Metanephros (tissue), 2 donors: ENCODE results near the gene FAM131A. TPM values are rescaled to one million over a fixed set of nuclear protein-coding genes. Genes with fewer than 3 reads are reported as not detected.

Experiments
- small RNA-seq: library from RNA; depleted of rRNA; stranded (forward); fragments of <200 nt; gene quantifications from one replicate; pipeline ENCODE3, GENCODE V24; 2014; ENCODE audit warnings: low replicate concordance
- total RNA-seq: library from RNA; depleted of rRNA; stranded (reverse); fragments of >200 nt; gene quantifications from one replicate; pipeline ENCODE4 v1.2.3, GENCODE V29; 2014

FAM131A gene
- total RNA-seq: 23.5 TPM

GRCh38 chr3:184337399-184337714, at the start of gene FAM131A:
FAM131A (plus strand) TSS chr3:184337600; CDS start chr3:184337631, 31 bp downstream.

GRCh38 chr3:184298759-184299487, 38.5 kb upstream of the FAM131A start, which contains the start of gene PSMD2:
PSMD2 (plus strand) TSS chr3:184299241; CDS start chr3:184299267, 26 bp downstream.

GRCh38 chr3:184314363-184314699, 23.1 kb upstream of the FAM131A start, which contains the start of gene EIF4G1:
EIF4G1 (plus strand) TSS chr3:184314606; CDS start chr3:184315797, 1,191 bp downstream.

DNA sequence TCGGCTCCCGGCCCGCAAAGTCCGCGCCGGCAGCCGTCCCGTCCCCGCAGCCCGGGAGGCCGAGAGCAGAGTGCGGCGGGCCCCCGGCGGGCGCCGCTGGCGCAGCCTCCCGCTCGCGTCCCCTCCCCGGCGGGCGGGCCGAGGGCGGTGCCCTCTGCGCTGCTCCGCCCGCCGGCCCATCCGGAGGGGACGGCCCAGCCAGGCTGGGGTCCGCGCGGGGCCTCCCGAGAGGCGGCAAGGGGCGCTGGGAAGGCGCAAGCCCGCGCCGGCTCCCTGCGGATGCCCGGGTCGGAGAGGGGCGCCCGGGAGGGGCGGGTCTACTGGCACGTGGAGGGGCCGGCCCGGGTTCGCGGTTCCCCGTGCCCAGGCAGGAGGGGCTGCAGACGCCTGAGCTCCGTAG, 24.1 kb downstream of the FAM131A start, which contains the start of the genes CLCN2 and POLR2H:
TSS of gene CLCN2 (minus strand) at position 74 of the 400 bp plus-strand sequence. CDS start 126 bp downstream, outside the sequence.
TSS of gene POLR2H (plus strand) at position 179 of the 400 bp plus-strand sequence. CDS start 1,783 bp downstream, outside the sequence.

GRCh38 chr3:184377882-184378445, 40.6 kb downstream of the FAM131A start, which contains the start of gene THPO:
THPO (minus strand) TSS chr3:184378207; CDS start chr3:184376259, 1,948 bp downstream.

DNA sequence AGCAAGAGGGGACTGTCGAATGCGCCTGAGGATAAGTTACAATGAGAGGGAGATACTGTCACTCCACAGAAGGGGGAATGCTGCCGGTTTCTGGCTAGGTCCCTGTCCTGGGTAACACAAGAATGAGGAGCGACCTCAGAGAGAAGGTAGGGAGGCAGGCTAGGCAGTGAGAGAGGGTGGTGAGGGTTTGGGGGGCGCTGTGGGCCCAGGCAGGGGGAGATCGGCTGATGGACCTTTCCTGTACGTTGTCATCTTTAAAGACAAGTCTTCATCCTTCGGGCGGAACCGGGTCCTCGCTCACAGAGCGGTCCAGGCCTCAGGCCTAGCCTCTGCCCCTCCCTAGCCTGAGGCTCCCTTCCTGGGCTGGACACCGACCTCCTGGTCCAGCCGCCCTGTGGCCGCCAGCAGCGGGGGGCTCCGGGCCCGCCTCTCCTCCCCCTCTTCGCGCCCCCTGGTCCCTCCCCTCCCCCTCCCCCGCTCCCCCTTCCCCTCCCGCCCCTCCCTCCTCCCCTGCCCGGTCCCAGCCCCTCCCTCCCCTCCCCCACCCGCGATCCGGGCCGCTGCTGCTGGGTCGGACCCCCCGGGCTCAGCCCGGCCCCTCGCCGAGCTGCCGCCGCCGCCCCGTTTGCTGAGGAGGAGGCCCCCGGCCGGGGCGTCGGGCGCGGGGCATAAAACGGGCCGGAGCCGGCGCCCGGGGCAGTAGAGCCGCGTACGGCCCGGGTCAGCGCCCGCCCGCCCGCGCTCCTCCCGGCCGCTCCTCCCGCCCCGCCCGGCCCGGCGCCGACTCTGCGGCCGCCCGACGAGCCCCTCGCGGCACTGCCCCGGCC, 42.2 kb downstream of the FAM131A start, which contains the start of gene CHRD:
TSS of gene CHRD (plus strand) at position 697 of the 827 bp plus-strand sequence. CDS start 265 bp downstream, outside the sequence.

Small RNAs within 50 kb of the gene (small RNA-seq; reads per million reads assigned to genes)
- gene SNORD66: 526 reads per million, percentile 99 among the genes with 10 or more reads in this experiment

Other genes starting within 250 kb of the FAM131A start
- gene HTR3E, start 240.5 kb upstream of the FAM131A start, total RNA-seq: not detected
- 32.2 TPM for gene EIF2B5, start 202.2 kb upstream of the FAM131A start, total RNA-seq
- gene DVL3, start 182.2 kb upstream of the FAM131A start, total RNA-seq: 59.7 TPM
- 235 TPM for gene AP2M1, start 162.7 kb upstream of the FAM131A start, total RNA-seq
- 65.3 TPM for gene ABCF3, start 151.4 kb upstream of the FAM131A start, total RNA-seq
- 0.99 TPM for gene VWA5B2, start 108.0 kb upstream of the FAM131A start, total RNA-seq
- 28.7 TPM for gene ALG3, start 88.6 kb upstream of the FAM131A start, total RNA-seq
- 1.8 TPM for gene EEF1AKMT4, start 87.9 kb upstream of the FAM131A start, total RNA-seq
- gene CAMK2N2, start 76.0 kb upstream of the FAM131A start, total RNA-seq: 0.70 TPM
- gene ECE2, start 61.6 kb upstream of the FAM131A start, total RNA-seq: not detected
- 173 TPM for gene PSMD2, start 38.4 kb upstream of the FAM131A start, total RNA-seq
- gene EIF4G1, start 23.0 kb upstream of the FAM131A start, total RNA-seq: 160 TPM
- 13.4 TPM for gene CLCN2, start 24.0 kb downstream of the FAM131A start, total RNA-seq
- 68.9 TPM for gene POLR2H, start 24.1 kb downstream of the FAM131A start, total RNA-seq
- 0.88 TPM for gene THPO, start 40.6 kb downstream of the FAM131A start, total RNA-seq
- 32.6 TPM for gene CHRD, start 42.5 kb downstream of the FAM131A start, total RNA-seq
- gene EPHB3, start 224.2 kb downstream of the FAM131A start, total RNA-seq: 45.3 TPM